IMR-90 (cell line): ENCODE results near the gene MYL11. TPM values are rescaled to one million over a fixed set of nuclear protein-coding genes. Genes with fewer than 3 reads are reported as not detected.

Experiments used
- ATAC-seq: fragments of 200-7000 bp; cut with Tn5 transposase; 2 replicates; pipeline ENCODE4 v1.9.1; 2020; ENCODE audit warnings: low read depth, mild to moderate bottlenecking, moderate library complexity
- BruUV-seq: library from RNA; stranded (reverse); fragments of 400-500 nt; replicated peaks from 2 replicates; lab custom pipeline; 2021; lab: Mats Ljungman, UMichigan
- CTCF ChIA-PET: fragments of 300-600 bp; formaldehyde crosslinking; extraction: SDS; loops from one replicate; lab custom pipeline; 2021; ENCODE audit warnings: antibody characterized with exemption; lab: Yijun Ruan, JAX
- POLR2A ChIA-PET: fragments of 300-600 bp; sonication (Branson Sonifier 250); formaldehyde crosslinking; loops from one replicate; lab custom pipeline; 2022; ENCODE audit warnings: antibody characterized with exemption; ENCODE audit not compliant: unreplicated experiment; lab: Charles Lee
- DNase-seq: peaks from one replicate; pipeline ENCODE4 v3.0.0; 2013
- H2AFZ ChIP-seq: replicated peaks from 2 replicates; pipeline ENCODE3; 2013; ENCODE audit warnings: low read length, mild to moderate bottlenecking; ENCODE audit not compliant: poor library complexity
- H2AK5ac ChIP-seq: 2 replicates; pipeline ENCODE4 v1.6.1; 2013; ENCODE audit warnings: low read depth, low read length, inconsistent platforms
- H2AK9ac ChIP-seq: replicated peaks from 2 replicates; pipeline ENCODE3; 2013; ENCODE audit warnings: mild to moderate bottlenecking, low read depth, low read length, moderate library complexity; ENCODE audit not compliant: poor library complexity
- H2BK120ac ChIP-seq: 2 replicates; pipeline ENCODE4 v1.6.1; 2013; ENCODE audit warnings: low read depth, low read length, inconsistent platforms
- H2BK15ac ChIP-seq: 3 replicates; pipeline ENCODE4 v1.6.1; 2013; ENCODE audit warnings: low read depth, low read length, inconsistent platforms
- H2BK20ac ChIP-seq: 2 replicates; pipeline ENCODE4 v1.6.1; 2013; ENCODE audit warnings: low read depth, mild to moderate bottlenecking, inconsistent platforms, low read length, moderate library complexity
- H2BK5ac ChIP-seq: 2 replicates; pipeline ENCODE4 v1.6.1; 2013; ENCODE audit warnings: mild to moderate bottlenecking, low read depth, low read length, inconsistent platforms; ENCODE audit not compliant: poor library complexity, severe bottlenecking
- H3K14ac ChIP-seq: replicated peaks from 2 replicates; pipeline ENCODE4 v1.6.1; 2013; ENCODE audit warnings: low read depth, low read length, inconsistent platforms
- H3K18ac ChIP-seq: 2 replicates; pipeline ENCODE4 v1.6.1; 2013; ENCODE audit warnings: low read depth, low read length, control low read depth
- H3K23ac ChIP-seq: 2 replicates; pipeline ENCODE4 v1.6.1; 2013; ENCODE audit warnings: low read depth, low read length, inconsistent platforms
- H3K27ac ChIP-seq: 2 replicates; pipeline ENCODE4 v1.5.1; 2013; ENCODE audit warnings: mild to moderate bottlenecking, control low read depth, low read length; ENCODE audit not compliant: insufficient read depth
- H3K27me3 ChIP-seq: 2 replicates; pipeline ENCODE4 v1.6.1; 2013; ENCODE audit warnings: low read length; ENCODE audit not compliant: control insufficient read depth, insufficient read depth
- H3K36me3 ChIP-seq: 2 replicates; pipeline ENCODE4 v1.6.1; 2013; ENCODE audit warnings: low read length, mixed read lengths; ENCODE audit not compliant: control insufficient read depth, insufficient read depth
- H3K4ac ChIP-seq: 2 replicates; pipeline ENCODE4 v1.6.1; 2013; ENCODE audit warnings: low read depth, low read length, inconsistent platforms
- H3K4me1 ChIP-seq: 2 replicates; pipeline ENCODE4 v1.6.1; 2013; ENCODE audit warnings: low read length, mixed read lengths; ENCODE audit not compliant: control insufficient read depth, insufficient read depth
- H3K4me2 ChIP-seq: 2 replicates; pipeline ENCODE4 v1.6.1; 2013; ENCODE audit warnings: low read depth, mild to moderate bottlenecking, control low read depth, low read length, moderate library complexity
- H3K4me3 ChIP-seq: 2 replicates; pipeline ENCODE4 v1.5.1; 2013; ENCODE audit warnings: low read depth, mild to moderate bottlenecking, control low read depth, low read length, moderate library complexity; ENCODE audit not compliant: insufficient read depth
- H3K56ac ChIP-seq: 2 replicates; pipeline ENCODE4 v1.6.1; 2013; ENCODE audit warnings: low read length, inconsistent platforms; ENCODE audit not compliant: insufficient read depth; ENCODE audit errors: extremely low read depth
- H3K79me1 ChIP-seq, 2 experiments: 2 replicates each; pipeline ENCODE4 v1.6.1; 2013; ENCODE audit warnings: low read length in 2 of 2, inconsistent platforms in 1 of 2, low read depth in 1 of 2
- H3K9ac ChIP-seq: 2 replicates; pipeline ENCODE4 v1.6.1; 2013; ENCODE audit warnings: low read depth, low read length, control low read depth
- H3K9me1 ChIP-seq: 2 replicates; pipeline ENCODE4 v1.6.1; 2013; ENCODE audit warnings: low read length, inconsistent platforms; ENCODE audit not compliant: insufficient read depth
- H3K9me3 ChIP-seq: 2 replicates; pipeline ENCODE4 v1.6.1; 2013; ENCODE audit warnings: low read length; ENCODE audit not compliant: control insufficient read depth, insufficient read depth
- H4K20me1 ChIP-seq: 2 replicates; pipeline ENCODE4 v1.6.1; 2013; ENCODE audit warnings: low read length, inconsistent platforms; ENCODE audit not compliant: insufficient read depth
- H4K5ac ChIP-seq: 2 replicates; pipeline ENCODE4 v1.6.1; 2013; ENCODE audit warnings: mild to moderate bottlenecking, low read depth, low read length, control low read depth
- H4K8ac ChIP-seq, 2 experiments: 2 replicates each; pipeline ENCODE4 v1.6.1; 2013; ENCODE audit warnings: low read depth in 2 of 2, low read length in 2 of 2, control low read depth in 1 of 2, inconsistent platforms in 1 of 2
- H4K91ac ChIP-seq: 2 replicates; pipeline ENCODE4 v1.6.1; 2013; ENCODE audit warnings: low read depth, low read length, inconsistent platforms; ENCODE audit not compliant: insufficient read depth
- FOS ChIP-seq: fragments of 150-350 bp; IDR thresholded peaks from 2 replicates; pipeline ENCODE4 v1.6.1; 2016; ENCODE audit warnings: low read depth, low read length
- RCOR1 ChIP-seq: IDR thresholded peaks from 2 replicates; pipeline ENCODE4 v1.6.1; 2012; ENCODE audit warnings: mild to moderate bottlenecking, low read length, improper control_type of control experiment; ENCODE audit not compliant: insufficient replicate concordance
- WGBS, 2 experiments: methylation state at CpG; one replicate each; pipeline versions ENCODE4 v1.1.5 to v1.1.7; 2013; ENCODE audit warnings: missing lambda C conversion rate in 2 of 2; ENCODE audit not compliant: insufficient read length in 1 of 2; ENCODE audit errors: extremely low coverage in 2 of 2; 5-methylcytosine and 5-hydroxymethylcytosine counted together
- dilution Hi-C: fragments of 300-500 bp; cut with HindIII; formaldehyde crosslinking; loops from one replicate; pipeline ENCODE4 v1.14.3; 2018; ENCODE audit warnings: low sequenced_read_pairs; ENCODE audit not compliant: unreplicated experiment
- in situ Hi-C: fragments of 300-500 bp; cut with MboI; formaldehyde crosslinking; loops from 3 replicates; pipeline ENCODE4 v1.14.3; 2019; ENCODE audit warnings: low sequenced_read_pairs, inconsistent platforms, mixed read lengths
- intact Hi-C: fragments of 100-400 bp; cut with micrococcal nuclease; formaldehyde crosslinking; loops from 2 replicates; pipeline ENCODE4 v1.10.0; 2022
- polyA plus RNA-seq, 3 experiments: library from polyadenylated mRNA; depleted of rRNA; stranded (reverse); fragments of >200 nt; gene quantifications; 2 replicates each; pipeline ENCODE4 v1.2.3, GENCODE V29; 2012; ENCODE audit warnings: low replicate concordance in 1 of 3
- total RNA-seq: library from RNA; depleted of rRNA; stranded (reverse); fragments of >200 nt; gene quantifications from 2 replicates; pipeline ENCODE4 v1.2.3, GENCODE V29; 2012
- TF ChIP-seq, protein P1 (sequence below): conservative IDR thresholded peaks from 2 replicates; pipeline ENCODE4 v1.5.1; 2012; ENCODE audit warnings: mild to moderate bottlenecking, low read depth, low read length, improper control_type of control experiment

The MYL11 gene
- total and polyA plus RNA-seq, 2 of the 4 experiments (the other 2 are of a cell fraction), result 1.1 TPM; not detected in 1

DNA sequence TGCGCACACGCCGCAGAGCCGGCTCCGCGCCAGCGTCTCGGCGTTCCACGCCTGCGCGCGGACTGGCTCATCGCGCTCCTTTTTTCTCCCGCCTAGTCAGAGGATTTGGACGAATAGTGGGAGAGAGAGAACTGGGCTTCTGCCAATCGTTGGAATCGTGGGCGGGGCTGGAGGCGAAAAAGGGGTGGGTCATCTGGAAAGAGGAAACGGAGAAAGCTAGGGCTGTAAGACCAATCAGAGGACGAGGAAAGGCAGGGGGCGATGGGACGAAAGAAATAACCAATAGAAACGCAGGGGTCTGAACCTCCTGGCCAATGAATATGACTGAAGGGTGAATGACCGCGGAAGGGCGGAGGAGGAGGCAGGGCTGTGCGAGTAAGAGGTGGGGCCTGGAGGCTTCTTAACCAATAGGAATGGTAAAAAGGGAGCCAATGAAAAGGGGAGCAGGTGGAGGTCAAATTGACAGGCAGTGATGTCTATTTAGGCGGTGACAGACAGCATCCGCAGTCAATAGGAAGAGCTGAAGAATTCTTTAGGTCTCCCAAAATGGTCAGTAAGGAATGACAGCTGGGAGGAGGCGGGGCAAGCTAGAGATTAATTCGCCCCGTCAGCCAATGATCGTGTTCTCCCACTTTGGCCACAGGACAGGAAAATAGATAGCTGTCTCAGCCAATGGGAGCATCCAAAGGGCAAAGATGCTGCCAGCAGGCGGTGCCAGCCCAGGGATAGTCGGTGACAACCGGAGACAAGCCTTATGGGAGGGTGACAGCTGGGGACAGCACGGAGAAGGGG, 4.0 kb upstream of the MYL11 start, which contains the start of gene TBC1D10B:
Gene TBC1D10B (minus strand): TSS at position 39 of the 792 bp plus-strand sequence. CDS start 311 bp downstream, outside the sequence.
- CTCF ChIA-PET, result interaction anchor here (0.7 kb wide), 1 partner anchor 25 kb away, joined by 3 read pairs; the partner anchor contains the start of gene ZNF48
- intact Hi-C loops, result no loop called here

More for the DNA sequence above, 4.0 kb upstream of the MYL11 start, which contains the start of gene TBC1D10B:
- Histone ChIP-seq H4K91ac (peak within 1 kb of the TSS; percentile 45), H3K56ac (peak within 1 kb of the TSS; percentile 38), H3K23ac (peak within 1 kb of the TSS; percentile 87; the same call in 1 of the 2 replicates), H3K14ac (peak within 1 kb of the TSS; percentile 96), H3K36me3 (0 out of 2 replicates have a peak, but pooled peaks cover 2% of the 10 kb centered on the region), H2AK5ac (peak within 1 kb of the TSS; percentile 92), H3K27me3 (no peaks in the 10 kb centered on the region), H3K4ac (peak within 1 kb of the TSS; percentile 79), H3K9me1 (peaks cover 15% of the 10 kb centered on the region), H4K5ac (peak within 1 kb of the TSS; percentile 35), H3K4me1 (peaks cover 3% of the 10 kb centered on the region; the same call in 1 of the 2 replicates), H3K4me2 (peak within 1 kb of the TSS; percentile 99), H3K4me3 (peak within 1 kb of the TSS; percentile 86), H3K18ac (no peak within 1 kb of the TSS), H2BK5ac (peak within 1 kb of the TSS; percentile 66), H3K27ac (peak within 1 kb of the TSS; percentile 82), H3K9me3 (no peaks in the 10 kb centered on the region), H2BK20ac (no peak within 1 kb of the TSS), H2BK120ac (no peak within 1 kb of the TSS), H4K20me1 (peaks cover 34% of the 10 kb centered on the region), H3K79me1 (peaks cover 2 to 45% of the 10 kb centered on the region in 2 experiments; a peak in 3 of 4 replicates), H2BK15ac (no peak within 1 kb of the TSS), H2AK9ac (peak within 1 kb of the TSS; percentile 99), H3K9ac (peak within 1 kb of the TSS; percentile 90), H4K8ac (peak within 1 kb of the TSS; percentile 44 to 87; a peak in 3 of 4 replicates), H2AFZ (peak within 1 kb of the TSS; percentile 86)
- WGBS, 2 experiments, result 1% methylated on average over 17 of the region's 40 CpGs; no CpG with 5 or more reads in 1 of the 2 experiments
- in situ Hi-C loops (no loop called here), dilution Hi-C loops (no loop called here)
- ATAC-seq (peak; percentile 86), DNase-seq (peak; percentile 100)
- no TSS peak for BruUV-seq
- POLR2A ChIA-PET, result interaction anchor here (0.5 to 0.6 kb wide), 2 partner anchors 29 to 33 kb away, joined by 3 to 5 read pairs; no protein-coding TSS in a partner anchor
- TF ChIP-seq, protein P1, sequence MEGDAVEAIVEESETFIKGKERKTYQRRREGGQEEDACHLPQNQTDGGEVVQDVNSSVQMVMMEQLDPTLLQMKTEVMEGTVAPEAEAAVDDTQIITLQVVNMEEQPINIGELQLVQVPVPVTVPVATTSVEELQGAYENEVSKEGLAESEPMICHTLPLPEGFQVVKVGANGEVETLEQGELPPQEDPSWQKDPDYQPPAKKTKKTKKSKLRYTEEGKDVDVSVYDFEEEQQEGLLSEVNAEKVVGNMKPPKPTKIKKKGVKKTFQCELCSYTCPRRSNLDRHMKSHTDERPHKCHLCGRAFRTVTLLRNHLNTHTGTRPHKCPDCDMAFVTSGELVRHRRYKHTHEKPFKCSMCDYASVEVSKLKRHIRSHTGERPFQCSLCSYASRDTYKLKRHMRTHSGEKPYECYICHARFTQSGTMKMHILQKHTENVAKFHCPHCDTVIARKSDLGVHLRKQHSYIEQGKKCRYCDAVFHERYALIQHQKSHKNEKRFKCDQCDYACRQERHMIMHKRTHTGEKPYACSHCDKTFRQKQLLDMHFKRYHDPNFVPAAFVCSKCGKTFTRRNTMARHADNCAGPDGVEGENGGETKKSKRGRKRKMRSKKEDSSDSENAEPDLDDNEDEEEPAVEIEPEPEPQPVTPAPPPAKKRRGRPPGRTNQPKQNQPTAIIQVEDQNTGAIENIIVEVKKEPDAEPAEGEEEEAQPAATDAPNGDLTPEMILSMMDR, result peak; percentile 31
- TF ChIP-seq FOS (peak; percentile 50; the same call in 1 of the 2 replicates), RCOR1 (no peak)
